Thoracic aorta (tissue), 2 donors: ENCODE measurements around the gene GRK1. TPM values are rescaled to one million over a fixed set of nuclear protein-coding genes. Genes with fewer than 3 reads are reported as not detected.
"Not testable (repeated sequence)": the region's sequence is repeated elsewhere in the genome, so short reads cannot be mapped to it uniquely, and the experiment has no call there.

Experiments used
- ATAC-seq: fragments of 150-250 bp; one replicate; pipeline ENCODE4 v1.8.0; 2017; ENCODE audit warnings: low read depth; ENCODE audit not compliant: insufficient number of reproducible peaks, low FRiP score
- DNase-seq: peaks from one replicate; pipeline ENCODE4 v3.0.0-alpha.2; 2020; ENCODE audit warnings: low spot score
- H3K27ac ChIP-seq, 2 donors: fragments of 200-600 bp; sonication (generic); 1 replicate in 1 of 2; 2 replicates in 1 of 2; pipeline ENCODE4 v1.5.1; 2016; ENCODE audit warnings: mild to moderate bottlenecking in 2 of 2, moderate library complexity in 2 of 2
- H3K27me3 ChIP-seq: fragments of 200-600 bp; sonication (generic); replicated peaks from 2 replicates; pipeline ENCODE4 v1.6.0; 2016; ENCODE audit warnings: mild to moderate bottlenecking; ENCODE audit not compliant: insufficient read depth
- H3K36me3 ChIP-seq: fragments of 200-600 bp; sonication (generic); one replicate; pipeline ENCODE4 v1.5.1; 2016
- H3K4me1 ChIP-seq, 2 donors: fragments of 200-600 bp; sonication (generic); 1 replicate in 1 of 2; 2 replicates in 1 of 2; pipeline versions ENCODE4 v1.5.1 to v1.6.0; 2016; ENCODE audit warnings: low read depth in 2 of 2, mild to moderate bottlenecking in 1 of 2; ENCODE audit not compliant: control insufficient read depth in 1 of 2
- H3K4me3 ChIP-seq: fragments of 200-600 bp; sonication (generic); 2 replicates; pipeline ENCODE4 v1.5.1; 2016; ENCODE audit warnings: mild to moderate bottlenecking
- H3K9me3 ChIP-seq: fragments of 200-600 bp; sonication (generic); 2 replicates; pipeline ENCODE4 v1.5.1; 2016
- total RNA-seq, 2 donors: library from RNA; depleted of rRNA; stranded (reverse); fragments of >200 nt; gene quantifications; one replicate each; pipeline versions ENCODE4 v1.1.0 to v1.2.3, GENCODE V29; 2016
- TF ChIP-seq, protein P1 (sequence below): fragments of 200-600 bp; sonication (generic); IDR thresholded peaks from one replicate; pipeline ENCODE4 v1.5.1; 2019; ENCODE audit warnings: antibody characterized with exemption

The GRK1 gene
- total RNA-seq, 2 donors from 2014 or later = not detected

DNA sequence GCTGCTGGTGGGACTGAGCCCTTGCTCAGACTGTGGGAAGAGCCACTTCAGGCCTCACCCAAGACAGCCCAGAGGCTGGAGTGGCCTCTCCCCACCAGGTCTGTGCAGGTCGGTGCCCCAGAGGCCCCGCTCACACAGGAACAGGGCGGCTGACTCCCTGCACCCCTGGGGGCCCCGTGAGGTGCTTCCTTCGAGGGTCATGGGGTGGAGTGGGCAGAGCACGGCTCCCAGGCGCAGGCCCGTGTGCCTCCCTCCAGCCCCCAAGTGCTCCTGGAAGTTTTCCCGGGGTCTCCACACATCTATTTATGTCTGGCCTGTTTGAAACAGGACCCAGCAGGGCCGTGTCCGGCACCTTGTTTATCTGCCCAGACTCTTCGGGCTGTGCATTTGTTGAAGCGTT, 82.5 kb downstream of the GRK1 start:
- H3K9me3 ChIP-seq = no peaks in the 10 kb centered on the region
- no peaks in the 10 kb centered on the region for H3K4me1 ChIP-seq
- DNase-seq (no peak), ATAC-seq (no peak)
- H3K27ac ChIP-seq = no peak overlapping the region
- TF ChIP-seq, protein P1, sequence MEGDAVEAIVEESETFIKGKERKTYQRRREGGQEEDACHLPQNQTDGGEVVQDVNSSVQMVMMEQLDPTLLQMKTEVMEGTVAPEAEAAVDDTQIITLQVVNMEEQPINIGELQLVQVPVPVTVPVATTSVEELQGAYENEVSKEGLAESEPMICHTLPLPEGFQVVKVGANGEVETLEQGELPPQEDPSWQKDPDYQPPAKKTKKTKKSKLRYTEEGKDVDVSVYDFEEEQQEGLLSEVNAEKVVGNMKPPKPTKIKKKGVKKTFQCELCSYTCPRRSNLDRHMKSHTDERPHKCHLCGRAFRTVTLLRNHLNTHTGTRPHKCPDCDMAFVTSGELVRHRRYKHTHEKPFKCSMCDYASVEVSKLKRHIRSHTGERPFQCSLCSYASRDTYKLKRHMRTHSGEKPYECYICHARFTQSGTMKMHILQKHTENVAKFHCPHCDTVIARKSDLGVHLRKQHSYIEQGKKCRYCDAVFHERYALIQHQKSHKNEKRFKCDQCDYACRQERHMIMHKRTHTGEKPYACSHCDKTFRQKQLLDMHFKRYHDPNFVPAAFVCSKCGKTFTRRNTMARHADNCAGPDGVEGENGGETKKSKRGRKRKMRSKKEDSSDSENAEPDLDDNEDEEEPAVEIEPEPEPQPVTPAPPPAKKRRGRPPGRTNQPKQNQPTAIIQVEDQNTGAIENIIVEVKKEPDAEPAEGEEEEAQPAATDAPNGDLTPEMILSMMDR = no peak
- no peaks in the 10 kb centered on the region for H3K36me3 ChIP-seq
- no peak overlapping the region for H3K4me3 ChIP-seq
- H3K27me3 ChIP-seq = no peaks in the 10 kb centered on the region

DNA sequence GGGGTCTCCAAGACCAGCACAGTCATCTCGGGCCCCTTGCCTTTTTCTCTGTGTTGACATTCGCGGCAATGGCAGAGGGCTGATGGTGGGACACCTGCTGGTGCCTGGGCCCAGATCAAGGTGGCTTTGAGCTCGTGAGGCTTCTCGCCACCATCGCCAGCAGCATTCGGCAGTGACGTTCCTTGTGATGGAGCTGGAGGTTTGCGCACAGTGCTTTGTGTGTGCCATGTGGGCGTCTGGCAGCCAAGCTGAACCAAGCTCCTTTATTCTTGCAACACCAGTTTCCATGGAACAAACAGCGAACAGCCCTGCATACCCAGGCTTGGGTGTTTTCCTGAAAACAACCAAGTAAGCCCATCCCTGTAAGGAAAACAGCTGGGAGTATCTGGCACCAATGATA, 82.9 kb downstream of the GRK1 start:
- Histone ChIP-seq H3K4me1 (no peaks in the 10 kb centered on the region), H3K36me3 (no peaks in the 10 kb centered on the region), H3K27me3 (no peaks in the 10 kb centered on the region), H3K9me3 (no peaks in the 10 kb centered on the region), H3K4me3 (no peak overlapping the region), H3K27ac (no peak overlapping the region)
- TF ChIP-seq, protein P1 = no peak
- no peak for DNase-seq
- no peak for ATAC-seq

DNA sequence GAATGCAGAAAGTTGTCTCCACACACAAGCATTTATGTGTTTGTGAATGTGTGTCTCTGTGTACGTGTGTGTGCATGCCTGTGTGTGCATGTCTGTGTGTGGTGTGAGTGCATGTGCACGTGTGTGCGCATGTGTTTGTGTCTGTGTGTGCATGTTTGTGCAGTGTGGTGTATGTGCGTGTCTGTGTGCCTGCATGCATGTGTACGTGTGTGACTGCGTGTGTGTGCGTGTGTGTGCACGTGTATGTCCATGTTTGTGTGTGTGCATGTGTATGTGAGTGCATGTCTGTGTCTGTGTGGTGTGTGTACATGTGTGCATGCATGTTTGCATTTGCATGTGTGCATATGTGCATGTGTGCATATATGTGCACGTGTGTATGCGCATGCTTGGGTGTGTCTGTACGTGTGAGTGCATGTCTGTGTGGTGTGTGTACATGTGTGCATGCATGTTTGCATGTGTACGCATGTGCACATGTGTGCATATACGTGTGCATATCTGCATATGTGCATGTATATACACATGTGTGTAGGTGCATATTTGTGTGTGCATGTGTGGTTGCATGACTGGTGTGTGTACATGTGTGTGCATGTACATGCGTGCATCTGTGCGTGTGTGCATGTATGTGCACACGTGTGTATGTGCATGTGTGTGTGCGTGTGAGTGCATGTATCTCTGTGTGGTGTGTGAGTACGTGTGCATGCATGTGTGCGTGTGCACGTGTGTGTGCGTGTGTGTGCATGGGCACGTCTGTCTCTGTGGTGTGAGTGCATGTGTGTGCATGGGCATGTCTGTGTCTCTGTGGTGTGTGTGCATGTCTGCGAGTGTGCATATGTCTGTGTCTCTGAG, 83.8 kb downstream of the GRK1 start:
- TF ChIP-seq, protein P1 = no peak
- no peaks in the 10 kb centered on the region for H3K9me3 ChIP-seq
- no peak overlapping the region for H3K4me3 ChIP-seq
- no peaks in the 10 kb centered on the region for H3K27me3 ChIP-seq
- H3K27ac ChIP-seq = no peak overlapping the region
- ATAC-seq (no peak), DNase-seq (no peak)
- H3K4me1 ChIP-seq = no peaks in the 10 kb centered on the region
- H3K36me3 ChIP-seq = no peaks in the 10 kb centered on the region

DNA sequence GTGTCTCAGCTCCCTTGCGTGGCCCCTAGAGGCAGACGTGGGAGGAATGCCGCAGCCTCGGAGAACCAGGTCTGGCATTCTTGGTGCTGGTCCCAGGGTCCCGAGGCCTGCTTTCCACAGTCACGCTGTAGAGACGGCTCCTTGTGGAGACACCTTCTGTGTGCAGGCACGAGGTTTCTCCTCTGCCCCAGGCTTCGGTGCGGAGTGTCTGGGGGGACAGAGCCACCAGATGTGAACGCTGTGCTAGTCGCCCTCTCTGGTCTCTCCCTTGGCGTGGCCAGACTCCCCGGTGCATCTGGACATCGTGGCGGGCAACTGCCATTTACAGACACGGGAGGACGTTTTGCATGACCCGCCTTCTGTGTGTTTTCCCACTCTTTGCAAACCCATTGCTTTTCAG, 84.5 kb downstream of the GRK1 start:
- no peaks in the 10 kb centered on the region for H3K9me3 ChIP-seq
- no peak overlapping the region for H3K4me3 ChIP-seq
- TF ChIP-seq, protein P1 = no peak
- H3K27me3 ChIP-seq = no peaks in the 10 kb centered on the region
- no peaks in the 10 kb centered on the region for H3K36me3 ChIP-seq
- ATAC-seq (no peak), DNase-seq (no peak)
- H3K4me1 ChIP-seq = no peaks in the 10 kb centered on the region
- no peak overlapping the region for H3K27ac ChIP-seq

DNA sequence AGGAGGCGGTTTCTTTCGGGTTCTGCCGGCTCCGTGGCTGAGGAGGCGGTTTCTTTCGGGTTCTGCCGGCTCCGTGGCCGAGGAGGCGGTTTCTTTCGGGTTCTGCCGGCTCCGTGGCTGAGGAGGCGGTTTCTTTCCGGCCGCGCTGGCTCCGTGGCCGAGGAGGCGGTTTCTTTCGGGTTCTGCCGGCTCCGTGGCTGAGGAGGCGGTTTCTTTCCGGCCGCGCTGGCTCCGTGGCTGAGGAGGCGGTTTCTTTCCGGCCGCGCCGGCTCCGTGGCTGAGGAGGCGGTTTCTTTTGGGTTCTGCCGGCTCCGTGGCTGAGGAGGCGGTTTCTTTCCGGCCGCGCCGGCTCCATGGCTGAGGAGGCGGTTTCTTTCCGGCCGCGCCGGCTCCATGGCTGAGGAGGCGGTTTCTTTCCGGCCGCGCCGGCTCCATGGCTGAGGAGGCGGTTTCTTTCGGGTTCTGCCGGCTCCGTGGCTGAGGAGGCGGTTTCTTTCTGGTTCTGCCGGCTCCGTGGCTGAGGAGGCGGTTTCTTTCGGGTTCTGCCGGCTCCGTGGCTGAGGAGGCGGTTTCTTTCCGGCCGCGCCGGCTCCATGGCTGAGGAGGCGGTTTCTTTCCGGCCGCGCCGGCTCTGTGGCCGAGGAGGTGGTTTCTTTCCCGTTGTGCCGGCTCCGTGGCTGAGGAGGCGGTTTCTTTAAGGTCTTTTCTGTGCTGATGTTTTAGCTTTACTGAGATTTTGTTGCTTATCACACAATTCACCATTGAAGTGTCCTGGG, 85.4 kb downstream of the GRK1 start:
- not testable (repeated sequence) for H3K27ac ChIP-seq, H3K36me3 ChIP-seq, H3K9me3 ChIP-seq, H3K27me3 ChIP-seq, DNase-seq, H3K4me3 ChIP-seq, ATAC-seq, H3K4me1 ChIP-seq
